Measurements from ENCODE around the gene OSER1.
"Not testable (repeated sequence)": the region's sequence is repeated elsewhere in the genome, so short reads cannot be mapped to it uniquely, and the experiment has no call there.

OSER1 gene

DNA sequence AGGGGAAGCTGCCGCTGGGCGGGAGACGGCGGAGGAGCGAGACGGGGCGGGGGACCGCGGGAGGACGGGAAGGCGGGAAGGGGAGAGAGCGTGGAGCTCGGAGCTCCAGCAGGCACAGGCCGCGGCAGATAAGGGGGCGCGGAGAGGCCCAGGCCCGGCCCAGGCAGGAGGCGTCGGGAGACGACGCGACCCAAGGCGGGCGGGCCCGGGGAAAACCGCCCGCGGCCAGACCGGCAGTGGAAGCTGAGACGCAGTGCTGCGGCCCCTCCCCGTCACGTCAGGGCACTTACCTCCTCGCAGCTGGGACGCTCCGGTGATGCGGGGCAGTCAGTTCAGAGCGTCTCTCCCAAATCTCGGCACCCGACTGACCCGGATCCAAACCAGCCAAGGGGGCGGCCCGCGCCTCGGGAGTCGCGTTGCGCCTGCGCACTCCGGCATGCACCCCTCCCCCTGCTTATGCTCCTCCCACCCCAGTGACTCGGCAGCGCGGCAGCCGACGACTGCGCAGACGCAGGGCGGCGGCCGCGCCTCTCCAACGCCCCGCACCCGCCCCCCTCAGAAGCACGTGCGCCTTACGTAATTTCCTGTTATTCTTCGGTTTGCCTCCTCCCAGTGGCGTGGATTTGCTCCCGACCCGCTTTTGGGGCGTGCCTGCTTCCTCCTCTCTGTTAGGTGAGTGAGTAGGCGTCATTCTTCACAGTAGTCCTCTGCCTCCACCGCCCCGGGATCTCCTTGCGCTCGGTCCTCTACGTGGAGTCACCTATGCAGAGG is at the start of gene OSER1:
OSER1 (minus strand) TSS at position 366 of the 771 bp plus-strand sequence. CDS start 3,814 bp downstream, outside the sequence.
- H3K4me3 ChIP-seq (ENCODE audit: low read length) = peak within 1 kb of the TSS; percentile 83
- TF ChIP-seq ZNF274 (IDR thresholded peaks at IDR 0.05; ENCODE audit: low read depth, low read length) = no peak

DNA sequence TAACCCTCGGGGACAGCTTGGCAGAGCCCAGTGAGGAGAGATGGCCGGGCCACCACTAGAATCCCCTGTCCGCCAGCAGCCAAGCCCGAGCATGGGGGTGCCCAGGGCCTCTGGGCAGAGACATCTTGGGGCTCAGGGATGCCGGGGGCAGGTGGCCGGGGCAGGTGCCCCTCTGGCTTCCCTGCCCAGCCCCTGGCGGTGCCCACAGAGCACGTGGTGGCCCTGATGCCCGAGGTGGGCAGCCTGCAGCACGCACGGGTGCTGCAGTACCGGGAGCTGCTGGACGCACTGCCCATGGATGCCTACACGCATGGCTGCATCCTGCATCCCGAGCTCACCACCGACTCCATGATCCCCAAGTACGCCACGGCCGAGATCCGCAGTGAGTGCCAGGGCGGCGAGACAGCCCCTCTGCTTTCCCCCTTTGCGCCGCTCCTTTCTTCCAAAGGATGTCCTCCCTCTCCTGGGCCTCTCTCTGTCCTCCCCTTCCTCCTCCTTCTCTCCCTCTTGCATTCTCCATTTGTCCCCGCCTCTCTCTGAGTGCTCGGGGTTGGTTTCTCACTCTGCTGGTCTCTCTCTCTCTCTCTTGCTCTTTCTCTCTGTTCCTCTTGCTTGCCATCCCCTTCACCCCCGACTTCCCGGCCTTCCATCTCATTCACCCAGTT is 47.8 kb upstream of the OSER1 start:
- no peak overlapping the region for H3K4me3 ChIP-seq (ENCODE audit: low read length)
- TF ChIP-seq ZNF274 (IDR thresholded peaks at IDR 0.05; ENCODE audit: low read depth, low read length) = no peak

DNA sequence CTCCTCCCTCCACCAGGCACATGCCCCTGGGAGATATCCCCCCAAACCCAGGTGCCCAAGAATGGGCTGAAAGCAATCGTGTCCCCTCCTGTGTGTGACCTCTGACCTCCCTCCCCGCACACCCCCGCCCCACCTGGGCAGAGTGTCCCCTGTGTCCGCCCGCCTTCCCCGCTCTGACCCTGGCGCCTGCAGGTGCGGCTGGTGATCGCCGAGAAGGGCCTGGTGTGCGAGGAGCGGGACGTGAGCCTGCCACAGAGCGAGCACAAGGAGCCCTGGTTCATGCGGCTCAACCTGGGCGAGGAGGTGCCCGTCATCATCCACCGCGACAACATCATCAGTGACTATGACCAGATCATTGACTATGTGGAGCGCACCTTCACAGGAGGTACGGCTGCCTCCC is 46.4 kb upstream of the OSER1 start:
- TF ChIP-seq ZNF274 (IDR thresholded peaks at IDR 0.05; ENCODE audit: low read depth, low read length) = no peak
- H3K4me3 ChIP-seq (ENCODE audit: low read length) = no peak overlapping the region

DNA sequence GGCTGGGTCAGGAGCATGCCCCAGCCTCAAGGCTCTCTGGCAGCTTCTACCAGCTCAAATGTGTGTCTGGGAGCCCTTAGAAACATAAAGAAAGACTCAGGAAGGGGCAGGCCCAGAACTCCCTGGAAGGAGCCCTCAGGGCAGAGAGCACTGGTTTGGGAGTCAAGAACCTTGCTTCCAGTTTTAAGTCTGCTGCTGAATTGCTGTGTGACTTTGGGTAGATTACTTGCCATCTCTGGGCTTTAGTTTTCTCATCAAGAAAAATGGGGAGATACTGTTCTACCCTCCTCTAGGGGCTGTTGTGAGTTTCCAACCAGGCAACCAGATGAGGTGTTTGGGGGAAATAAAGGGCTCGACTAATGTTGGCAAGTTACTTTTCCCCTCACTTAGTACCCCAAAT is 45.4 kb upstream of the OSER1 start:
- H3K4me3 ChIP-seq (ENCODE audit: low read length) = no peak overlapping the region
- no peak for TF ChIP-seq ZNF274 (IDR thresholded peaks at IDR 0.05; ENCODE audit: low read depth, low read length)

DNA sequence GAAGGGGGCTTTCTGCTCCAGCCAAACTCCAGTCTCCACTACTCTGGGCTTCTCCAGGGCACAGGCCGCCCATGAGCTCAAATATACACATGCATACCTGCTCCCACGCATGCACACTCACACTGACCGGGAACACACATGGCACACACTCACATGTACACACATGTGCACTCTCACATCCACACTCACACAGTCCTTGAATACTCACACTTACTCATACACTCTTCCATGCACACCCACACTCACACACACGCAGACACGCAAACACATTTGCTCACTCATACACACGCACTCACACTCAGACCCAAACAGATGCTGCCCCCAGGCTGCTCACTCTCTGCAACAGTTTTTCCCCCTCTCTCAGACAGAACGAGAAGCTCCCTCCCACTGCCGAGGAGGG is 43.5 kb upstream of the OSER1 start:
- TF ChIP-seq ZNF274 (IDR thresholded peaks at IDR 0.05; ENCODE audit: low read depth, low read length) = no peak
- no peak overlapping the region for H3K4me3 ChIP-seq (ENCODE audit: low read length)

DNA sequence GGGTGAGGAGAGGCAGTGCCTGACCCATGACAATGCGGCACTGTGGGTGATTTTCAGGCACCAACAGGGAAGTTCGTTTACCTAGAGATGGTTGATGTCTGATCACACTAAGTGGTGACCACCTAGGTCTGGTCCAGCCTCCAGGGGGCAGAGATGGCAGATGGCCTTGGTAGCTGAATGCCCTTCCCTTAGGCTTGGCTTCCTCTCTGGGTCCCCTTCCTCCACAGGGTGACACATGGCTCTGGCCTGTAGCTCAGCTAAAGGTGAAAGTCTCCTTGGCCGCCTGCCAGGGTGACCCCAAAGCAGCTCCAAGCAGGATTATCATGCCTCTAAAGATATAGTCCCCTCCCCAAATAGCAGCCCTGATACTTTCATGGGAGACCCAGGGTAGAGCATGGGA is 43.0 kb upstream of the OSER1 start:
- no peak overlapping the region for H3K4me3 ChIP-seq (ENCODE audit: low read length)
- TF ChIP-seq ZNF274 (IDR thresholded peaks at IDR 0.05; ENCODE audit: low read depth, low read length) = no peak

DNA sequence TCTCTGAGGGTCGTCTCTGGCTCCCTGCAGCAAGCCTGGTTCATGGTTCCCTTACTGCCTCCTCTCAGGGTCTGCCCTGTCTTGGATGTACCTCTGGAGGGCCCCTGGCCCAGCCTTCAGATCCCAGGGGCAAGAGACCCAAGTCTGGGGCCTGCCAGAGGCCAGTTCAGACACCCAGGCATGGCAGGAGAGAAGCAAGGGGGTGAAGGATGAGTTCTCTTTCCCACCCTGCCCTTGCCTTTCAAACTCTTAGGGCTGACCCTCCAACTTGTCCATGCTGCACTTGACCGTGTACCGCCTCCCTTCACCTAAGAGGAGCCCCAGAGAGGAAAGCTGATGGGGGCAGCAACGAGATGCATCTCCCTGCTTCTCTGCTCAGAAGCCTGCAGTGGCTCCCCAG is 40.7 kb upstream of the OSER1 start:
- no peak for TF ChIP-seq ZNF274 (IDR thresholded peaks at IDR 0.05; ENCODE audit: low read depth, low read length)

DNA sequence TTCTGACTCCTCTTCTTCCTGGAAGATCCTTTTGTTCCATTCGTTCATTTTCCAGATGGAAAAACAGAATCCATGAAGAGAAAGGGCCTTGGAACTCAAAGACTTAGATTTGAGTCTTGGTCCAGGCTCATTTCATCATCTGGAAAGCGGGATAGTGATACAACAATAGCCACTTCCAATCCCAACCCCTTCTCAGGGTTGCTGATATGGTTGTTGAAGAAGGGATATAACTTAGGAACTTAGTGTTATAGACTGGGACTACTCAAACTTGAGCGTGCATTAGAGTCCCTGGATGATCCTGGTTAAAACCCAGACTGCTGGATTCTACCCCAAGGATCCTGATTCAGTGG is 37.8 kb upstream of the OSER1 start:
- no peak overlapping the region for H3K4me3 ChIP-seq (ENCODE audit: low read length)

More for the DNA sequence above, 40.7 kb upstream of the OSER1 start:
- H3K4me3 ChIP-seq (ENCODE audit: low read length) = no peak overlapping the region

DNA sequence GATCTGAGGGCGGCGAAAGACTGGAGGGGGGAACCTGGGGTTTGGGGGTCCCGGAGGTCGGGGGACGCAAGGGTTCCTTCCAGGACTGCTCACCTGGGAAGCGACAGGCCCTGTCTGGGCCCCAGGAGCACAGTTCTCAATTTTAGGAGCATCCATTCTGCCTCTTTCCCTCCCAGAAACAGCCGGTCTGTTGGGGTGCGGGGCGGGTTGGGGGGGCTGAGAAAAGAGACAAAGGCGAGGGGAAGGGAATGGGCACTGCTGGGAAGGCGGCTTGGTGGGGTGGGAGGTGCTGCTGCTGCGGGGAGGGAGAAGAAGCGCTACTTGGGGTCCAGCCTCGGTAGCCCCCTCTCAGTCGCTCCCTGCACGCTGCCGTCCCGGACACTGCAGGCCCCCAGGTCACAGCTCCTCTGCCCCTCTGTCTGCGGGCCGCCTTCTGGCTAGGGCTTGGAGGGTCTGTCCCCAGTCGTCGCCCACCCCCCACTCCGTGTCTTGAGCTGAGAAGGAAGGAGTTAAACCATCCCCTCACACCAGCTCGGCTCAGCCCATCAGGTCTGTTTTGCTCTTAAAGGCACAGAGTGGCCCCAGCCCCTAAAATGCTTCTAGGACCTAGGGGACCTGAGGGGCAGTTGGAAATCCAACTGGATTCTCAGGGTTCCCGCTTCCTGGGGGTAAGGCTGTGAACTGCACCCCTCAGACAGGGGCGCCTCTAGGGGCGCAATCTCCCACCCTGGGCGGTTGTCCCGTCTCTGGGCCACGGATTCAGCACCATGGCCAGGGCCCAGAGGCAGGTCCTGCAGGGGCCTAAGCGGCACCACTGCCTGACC is 37.2 kb upstream of the OSER1 start:
- no peak for TF ChIP-seq ZNF274 (IDR thresholded peaks at IDR 0.05; ENCODE audit: low read depth, low read length)
- no peak overlapping the region for H3K4me3 ChIP-seq (ENCODE audit: low read length)

More for the DNA sequence above, 37.8 kb upstream of the OSER1 start:
- no peak for TF ChIP-seq ZNF274 (IDR thresholded peaks at IDR 0.05; ENCODE audit: low read depth, low read length)

DNA sequence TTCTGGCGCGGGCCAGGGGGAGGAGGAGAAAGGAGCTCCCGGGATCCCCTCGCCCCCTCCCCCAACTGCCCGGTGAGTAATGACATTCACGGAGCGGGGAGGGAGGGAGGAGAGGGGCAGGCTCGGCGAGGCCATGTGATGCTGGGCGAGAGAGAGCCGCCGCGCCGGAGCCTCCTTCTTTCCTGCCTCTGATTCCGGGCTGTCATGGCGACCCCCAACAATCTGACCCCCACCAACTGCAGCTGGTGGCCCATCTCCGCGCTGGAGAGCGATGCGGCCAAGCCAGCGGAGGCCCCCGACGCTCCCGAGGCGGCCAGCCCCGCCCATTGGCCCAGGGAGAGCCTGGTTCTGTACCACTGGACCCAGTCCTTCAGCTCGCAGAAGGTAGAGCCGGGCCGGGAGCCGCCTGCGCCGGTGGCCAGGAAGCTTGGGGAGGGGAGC is 36.6 kb upstream of the OSER1 start, which contains the start of gene GDAP1L1:
GDAP1L1 (plus strand) TSS at position 178 of the 441 bp plus-strand sequence; CDS start at position 205, 27 bp downstream.
- H3K4me3 ChIP-seq (ENCODE audit: low read length) = no peak within 1 kb of the TSS
- no peak for TF ChIP-seq ZNF274 (IDR thresholded peaks at IDR 0.05; ENCODE audit: low read depth, low read length)

DNA sequence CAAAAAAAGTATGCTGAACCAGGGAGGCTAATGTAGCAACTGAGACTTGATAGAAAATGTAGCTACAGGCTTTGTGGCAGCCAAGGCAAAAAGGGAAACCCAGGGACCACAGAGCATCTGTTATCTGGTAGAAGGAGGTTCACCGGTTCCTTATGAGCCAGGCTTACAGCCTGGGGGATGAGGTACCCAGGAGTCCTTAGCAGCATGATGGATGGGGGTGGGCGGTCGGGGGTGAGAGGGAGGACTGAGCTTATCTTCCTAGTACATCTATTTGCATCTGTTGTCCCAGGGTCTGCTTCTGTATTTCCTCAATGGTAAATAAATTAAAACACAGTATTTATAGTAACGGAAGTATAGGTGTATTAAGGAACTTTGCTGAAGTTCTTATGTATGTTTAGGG is 35.4 kb upstream of the OSER1 start:
- H3K4me3 ChIP-seq (ENCODE audit: low read length) = no peak overlapping the region
- no peak for TF ChIP-seq ZNF274 (IDR thresholded peaks at IDR 0.05; ENCODE audit: low read depth, low read length)

DNA sequence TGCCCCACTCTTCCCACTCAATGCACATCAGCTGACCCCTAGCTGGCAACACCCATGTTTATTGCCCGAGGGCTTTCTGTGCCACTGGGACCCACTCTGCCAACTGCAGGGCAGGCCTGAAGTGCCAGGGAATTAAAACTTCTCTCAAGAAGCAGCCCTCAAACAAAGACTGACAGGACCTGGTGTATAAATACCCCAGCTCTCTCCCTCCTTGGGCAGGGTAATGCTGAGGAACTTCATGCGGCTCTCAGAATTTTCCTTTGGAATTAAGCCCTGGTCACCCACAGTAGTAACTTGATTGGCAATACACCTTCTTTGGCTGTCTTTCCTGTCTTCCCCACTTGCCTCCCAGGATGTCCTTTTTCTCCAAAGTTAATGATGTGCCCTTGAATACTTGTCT is 31.2 kb upstream of the OSER1 start:
- no peak overlapping the region for H3K4me3 ChIP-seq (ENCODE audit: low read length)
- TF ChIP-seq ZNF274 (IDR thresholded peaks at IDR 0.05; ENCODE audit: low read depth, low read length) = no peak

DNA sequence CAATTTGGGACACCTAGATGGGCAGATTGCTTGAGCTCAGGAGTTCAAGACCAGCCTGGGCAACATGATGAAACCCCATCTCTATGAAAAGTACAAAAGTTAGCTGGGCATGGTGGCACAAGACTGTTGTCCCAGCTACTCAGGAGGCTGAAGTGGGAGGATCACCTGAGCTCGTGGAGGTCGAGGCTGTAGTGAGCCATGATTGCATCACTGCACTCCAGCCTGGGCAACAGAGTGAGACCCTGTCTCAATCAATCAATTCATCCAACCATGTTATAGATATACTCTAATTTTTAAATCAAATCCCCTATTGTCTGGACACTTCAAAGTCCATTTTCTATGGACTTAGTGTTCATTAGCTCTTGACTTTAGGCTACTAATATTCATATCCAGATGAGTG is 26.3 kb upstream of the OSER1 start:
- not testable (repeated sequence) for H3K4me3 ChIP-seq (ENCODE audit: low read length)

DNA sequence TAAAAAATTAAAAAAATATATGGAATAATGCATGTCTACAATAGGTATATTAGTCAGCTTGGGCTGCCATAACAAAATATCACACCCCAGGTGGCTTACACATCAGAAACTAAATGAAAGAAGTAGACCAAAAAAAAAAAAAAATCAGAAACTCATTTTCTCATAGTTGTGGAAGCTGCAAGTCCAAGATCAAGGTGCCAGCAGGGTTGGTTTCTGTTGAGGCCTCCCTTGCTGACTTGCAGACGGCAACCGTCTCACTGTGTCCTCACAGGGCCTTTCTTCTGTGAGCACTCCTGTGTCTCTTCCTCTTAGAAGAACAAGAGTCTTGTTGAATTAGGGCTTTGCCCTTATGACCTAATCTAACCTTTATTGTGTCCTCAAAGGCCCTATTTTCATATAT is 25.1 kb upstream of the OSER1 start:
- H3K4me3 ChIP-seq (ENCODE audit: low read length) = no peak overlapping the region
- TF ChIP-seq ZNF274 (IDR thresholded peaks at IDR 0.05; ENCODE audit: low read depth, low read length) = no peak

Measured in GM08714 (cell line).